Stimulated activated CD8-positive, alpha-beta memory T cell treated with anti-CD3 and anti-CD28 coated beads, Interleukin-4, amount 100 ng/mL, for 48 hours (primary cell): ENCODE measurements around the gene KCNC4.

Source experiments
- DNase-seq: peaks from one replicate; pipeline ENCODE4 v3.0.0-alpha.2; 2020

Gene KCNC4

DNA sequence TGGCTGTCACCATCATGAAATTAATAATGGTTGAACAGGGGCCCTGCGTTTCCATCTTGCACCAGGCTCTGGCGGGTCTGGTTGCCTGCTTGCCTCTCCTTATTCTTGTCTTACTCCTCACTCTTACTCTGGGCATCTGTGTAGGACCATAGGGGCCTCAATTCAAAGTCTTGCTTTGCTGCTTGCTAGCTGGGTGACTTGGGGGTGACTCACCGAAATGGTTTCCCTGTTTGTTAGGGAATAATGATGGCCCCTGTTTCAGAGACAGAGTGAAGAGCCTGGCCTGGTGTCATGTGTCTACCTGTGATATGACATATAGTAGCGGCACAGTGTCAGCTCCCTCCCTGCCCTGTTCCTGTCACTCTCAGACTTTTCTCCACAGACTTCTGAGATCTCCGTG lies 24.6 kb downstream of the KCNC4 start:
- no peak for DNase-seq

- no peak for DNase-seq
Observed at GRCh38 chr1:110235181-110235833, 25.2 kb downstream of the KCNC4 start.

- DNase-seq: peak; percentile 77
Observed at GRCh38 chr1:110235834-110236682, 25.9 kb downstream of the KCNC4 start.

GRCh38 chr1:110237386-110238152 lies 27.5 kb downstream of the KCNC4 start:
- DNase-seq: no peak

GRCh38 chr1:110239441-110240430 lies 29.6 kb downstream of the KCNC4 start:
- DNase-seq: no peak

- no peak for DNase-seq
Observed at GRCh38 chr1:110240476-110241210, 30.5 kb downstream of the KCNC4 start.

- DNase-seq: no peak
Observed at GRCh38 chr1:110241516-110241915, 31.4 kb downstream of the KCNC4 start.

GRCh38 chr1:110242062-110242461 lies 31.9 kb downstream of the KCNC4 start:
- DNase-seq: no peak

- no peak for DNase-seq
Observed at GRCh38 chr1:110242731-110243130, 32.6 kb downstream of the KCNC4 start.

DNA sequence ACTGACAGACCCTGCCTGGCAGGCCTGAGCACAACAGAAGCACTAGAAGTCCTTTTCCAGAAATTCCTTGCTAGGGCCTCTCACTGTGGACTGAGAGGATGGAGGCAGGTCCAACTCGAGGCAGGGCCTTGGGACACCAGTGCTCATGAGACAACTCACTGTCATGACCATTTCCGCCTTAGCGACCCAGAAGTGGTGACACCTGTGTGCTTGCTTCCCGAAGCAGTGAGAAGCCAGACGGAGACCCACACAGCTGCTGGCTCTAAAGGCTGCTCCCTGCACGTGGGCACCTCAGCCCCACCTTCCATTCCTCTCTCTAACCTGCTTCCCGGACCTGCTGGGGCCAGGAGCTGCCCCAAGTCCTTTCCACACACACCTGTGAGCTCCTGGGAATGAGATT lies 33.0 kb downstream of the KCNC4 start:
- DNase-seq: no peak

GRCh38 chr1:110243574-110243973 lies 33.5 kb downstream of the KCNC4 start:
- no peak for DNase-seq

DNA sequence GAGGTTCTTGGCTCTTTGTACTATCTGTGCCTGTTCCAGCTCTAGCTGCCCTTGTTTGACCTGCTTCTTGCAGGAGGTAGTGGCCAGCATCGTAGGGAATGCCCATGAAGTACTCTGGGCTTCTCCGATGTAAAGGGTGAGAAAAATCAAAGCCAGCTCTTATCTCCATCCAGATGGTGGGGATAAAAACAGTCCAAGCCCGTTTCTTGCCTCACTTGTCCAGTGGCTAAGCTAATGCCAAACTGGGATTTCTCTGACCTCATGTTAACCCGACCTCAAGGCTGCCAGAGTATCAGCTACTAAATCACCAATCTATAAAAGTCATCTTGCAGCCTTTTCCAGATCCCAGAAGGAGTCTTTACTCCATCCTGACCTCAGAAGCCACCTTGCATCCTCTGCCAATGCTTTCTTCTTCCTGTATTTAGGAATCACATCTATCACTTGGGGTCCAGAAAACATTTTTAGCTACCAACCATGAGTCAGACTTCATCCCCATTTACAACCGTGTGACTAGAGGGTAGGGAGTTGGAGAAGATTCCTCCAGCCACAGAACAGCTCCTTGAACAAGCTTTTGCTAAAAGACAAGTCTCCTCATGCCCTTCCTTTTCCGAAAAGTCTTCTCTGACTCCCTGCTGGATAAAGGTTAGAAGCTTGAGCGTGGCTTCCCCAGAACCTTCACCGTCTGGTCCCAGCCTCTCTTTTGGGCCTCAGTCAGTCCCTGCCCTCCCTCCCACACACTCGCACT lies 35.9 kb downstream of the KCNC4 start:
- no peak for DNase-seq

GRCh38 chr1:110248746-110249145 lies 38.6 kb downstream of the KCNC4 start:
- DNase-seq: peak; percentile 16

DNA sequence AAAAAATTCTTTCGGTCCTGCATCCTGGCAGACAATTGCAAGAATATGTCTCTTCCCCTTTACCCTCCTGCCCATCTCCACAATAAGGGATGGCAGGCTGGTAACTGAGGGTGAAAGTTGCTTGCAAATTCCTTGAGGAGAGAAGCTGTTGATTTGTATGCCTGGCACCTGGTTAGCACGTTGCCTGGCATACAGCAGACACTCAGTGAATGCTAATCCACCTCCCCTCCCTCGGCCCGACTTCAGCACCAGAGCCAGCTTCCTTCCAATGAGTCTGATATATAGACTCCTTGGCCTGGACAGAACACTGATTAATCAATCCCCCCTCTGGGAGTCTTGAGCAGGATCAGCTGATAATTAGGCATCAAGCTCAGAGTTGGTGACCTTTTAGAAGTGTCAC lies 39.1 kb downstream of the KCNC4 start:
- no peak for DNase-seq

- DNase-seq: no peak
Observed at GRCh38 chr1:110250008-110250407, 39.9 kb downstream of the KCNC4 start.

- no peak for DNase-seq
Observed at GRCh38 chr1:110250749-110251148, 40.6 kb downstream of the KCNC4 start.

DNA sequence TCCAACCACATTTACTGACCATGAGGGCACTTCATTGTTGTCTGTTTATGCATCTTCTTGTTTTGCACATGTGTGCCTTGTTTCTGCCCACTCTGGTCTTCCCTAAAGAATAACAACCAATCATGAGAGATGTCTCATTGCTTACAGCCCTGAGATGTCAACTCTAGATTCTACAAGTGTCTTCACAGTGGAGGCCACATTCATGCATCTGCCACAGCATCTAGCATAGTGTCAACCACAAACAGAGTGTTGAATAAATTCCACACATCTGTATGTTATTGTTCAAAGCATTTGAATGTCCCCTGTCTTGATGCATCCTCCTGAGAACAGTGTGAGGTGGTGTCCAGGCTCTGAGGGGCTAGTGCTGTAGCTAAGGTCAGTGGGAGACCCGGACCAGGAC lies 43.1 kb downstream of the KCNC4 start:
- DNase-seq: no peak

DNA sequence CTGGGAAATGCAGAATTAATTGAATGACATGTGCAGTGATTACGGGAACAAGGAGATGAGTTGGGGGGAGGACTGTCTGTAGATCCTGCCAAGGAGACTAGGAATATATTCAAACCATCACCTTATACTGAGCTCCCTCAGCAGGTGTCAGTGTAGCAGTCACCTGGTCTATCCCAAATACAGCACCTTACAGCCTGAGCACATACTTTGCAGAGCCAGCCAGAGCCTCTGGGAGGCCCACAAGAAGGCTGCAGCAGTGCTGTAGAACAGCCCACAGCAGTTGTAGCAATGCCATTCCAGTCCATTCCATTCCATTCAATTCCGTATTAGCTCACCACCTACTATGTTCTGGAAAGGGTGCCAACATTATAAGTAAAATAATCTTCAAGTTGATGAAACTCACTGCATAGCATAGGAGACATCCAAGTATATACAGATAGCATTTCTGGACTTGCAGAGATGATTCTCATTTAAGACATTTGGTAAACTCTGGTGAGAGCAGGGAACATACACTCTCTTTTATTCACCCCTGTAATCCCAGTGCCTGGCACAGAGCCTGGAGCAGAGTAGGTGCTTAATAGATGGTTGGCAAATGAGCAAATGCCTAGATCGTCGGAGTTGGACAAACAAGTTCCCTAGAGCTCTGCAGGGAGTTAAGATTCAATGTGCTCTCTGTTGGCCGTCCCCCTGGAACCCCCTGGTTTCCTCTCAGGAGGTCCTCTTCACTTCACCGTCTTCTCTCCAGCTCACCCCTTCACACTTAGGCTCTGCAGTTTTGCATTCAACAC lies 44.7 kb downstream of the KCNC4 start:
- DNase-seq: no peak

GRCh38 chr1:110255392-110255787 lies 45.3 kb downstream of the KCNC4 start:
- no peak for DNase-seq

- DNase-seq: no peak
Observed at GRCh38 chr1:110258734-110259133, 48.6 kb downstream of the KCNC4 start.
